K562 (cell line): Measurements from ENCODE around the gene ASB14. TPM values are rescaled to one million over a fixed set of nuclear protein-coding genes. Genes with fewer than 3 reads are reported as not detected.

ENCODE experiments used
- ATAC-seq: fragments of 200-7000 bp; cut with Tn5 transposase; 3 replicates; pipeline ENCODE4 v1.9.1; 2020; ENCODE audit warnings: moderate library complexity
- BruUV-seq: library from RNA; stranded (reverse); fragments of 400-500 nt; replicated peaks from 2 replicates; lab custom pipeline; 2021; lab: Mats Ljungman, UMichigan
- CTCF ChIA-PET: fragments of 300-600 bp; formaldehyde crosslinking; extraction: SDS; loops from one replicate; lab custom pipeline; 2021; ENCODE audit warnings: low intra/inter-chr PET ratio; lab: Yijun Ruan, JAX
- POLR2A ChIA-PET: fragments of 300-600, 350-650 bp; sonication (Branson Sonifier 250); formaldehyde crosslinking; extraction: SDS; loops from one replicate; lab custom pipeline; 2021; ENCODE audit warnings: antibody characterized with exemption, inconsistent platforms; lab: Yijun Ruan, JAX
- DNase-seq, 4 experiments: peaks; one replicate each; pipeline versions ENCODE4 v3.0.0 to v3.0.0-alpha.2; 2011 to 2018; ENCODE audit warnings: low spot score in 3 of 4, mixed read lengths in 3 of 4; ENCODE audit errors: extremely low read depth in 1 of 4
- FAIRE-seq: peaks from 2 replicates; lab custom pipeline; 2011; peaks lifted over from hg19 to GRCh38; lab: Jason Lieb, UNC
- H2AFZ ChIP-seq: 2 replicates; pipeline ENCODE4 v1.6.0; 2011; ENCODE audit warnings: low read depth, low read length, control low read depth, inconsistent platforms
- H3K27ac ChIP-seq: fragments of 200-600 bp; 3 replicates; pipeline ENCODE4 v1.8.0; 2011; ENCODE audit warnings: low read depth, mild to moderate bottlenecking, control low read depth, inconsistent platforms, low read length, moderate library complexity, mixed read lengths; ENCODE audit errors: extremely low read depth
- H3K27me3 ChIP-seq, 2 experiments: fragments of 300-600 bp in 1 of 2; 2 replicates in 1 of 2; 3 replicates in 1 of 2; pipeline versions ENCODE4 v1.6.0 to v1.8.0; 2011; ENCODE audit warnings: inconsistent platforms in 2 of 2, low read length in 2 of 2, mild to moderate bottlenecking in 1 of 2, mixed read lengths in 1 of 2, moderate library complexity in 1 of 2; ENCODE audit not compliant: control insufficient read depth in 2 of 2, insufficient read depth in 2 of 2
- H3K36me3 ChIP-seq: fragments of 300-600 bp; 3 replicates; pipeline ENCODE4 v1.8.0; 2011; ENCODE audit warnings: mild to moderate bottlenecking, low read length, inconsistent platforms; ENCODE audit not compliant: control insufficient read depth, insufficient read depth
- H3K4me1 ChIP-seq, 2 experiments: fragments of 200-600 bp in 1 of 2; replicated peaks in 1 of 2; 2 replicates in 1 of 2; 3 replicates in 1 of 2; pipeline versions ENCODE4 v1.5.1 to v1.8.0; 2011; ENCODE audit warnings: inconsistent platforms in 2 of 2, low read length in 2 of 2, mild to moderate bottlenecking in 1 of 2, mixed read lengths in 1 of 2, moderate library complexity in 1 of 2; ENCODE audit not compliant: control insufficient read depth in 2 of 2, insufficient read depth in 2 of 2
- H3K4me2 ChIP-seq: 2 replicates; pipeline ENCODE4 v1.6.1; 2011; ENCODE audit warnings: low read length, control low read depth, inconsistent platforms, mixed read lengths; ENCODE audit not compliant: insufficient read depth
- H3K4me3 ChIP-seq: fragments of 200-600 bp; sonication (generic), shearing (Covaris generic); 2 replicates; pipeline ENCODE4 v1.5.1; 2016; ENCODE audit warnings: control low read depth, inconsistent platforms
- H3K79me2 ChIP-seq: fragments of 200-600 bp; 3 replicates; pipeline ENCODE4 v1.8.0; 2011; ENCODE audit warnings: low read length, inconsistent platforms; ENCODE audit not compliant: control insufficient read depth, insufficient read depth
- H3K9ac ChIP-seq, 2 experiments: 2 replicates each; pipeline versions ENCODE4 v1.6.0 to v1.6.1; 2011; ENCODE audit warnings: low read depth in 2 of 2, low read length in 2 of 2, control low read depth in 1 of 2, inconsistent platforms in 1 of 2, mild to moderate bottlenecking in 1 of 2, mixed read lengths in 1 of 2; ENCODE audit not compliant: insufficient read depth in 1 of 2
- H3K9me1 ChIP-seq: one replicate; pipeline ENCODE4 v1.6.0; 2011; ENCODE audit warnings: inconsistent platforms, mild to moderate bottlenecking, low read length, moderate library complexity; ENCODE audit not compliant: control insufficient read depth, insufficient read depth
- H3K9me3 ChIP-seq: replicated peaks from 2 replicates; pipeline ENCODE4 v1.5.1; 2011; ENCODE audit warnings: low read depth, low read length, inconsistent platforms; ENCODE audit not compliant: control insufficient read depth, insufficient read depth
- H4K20me1 ChIP-seq: replicated peaks from 2 replicates; pipeline ENCODE4 v1.6.1; 2011; ENCODE audit warnings: low read length, inconsistent platforms, mixed read lengths; ENCODE audit not compliant: control insufficient read depth, insufficient read depth
- AFF4 ChIP-seq: sonication (generic); formaldehyde crosslinking; IDR thresholded peaks from 2 replicates; pipeline ENCODE4 v1.8.0; 2023; ENCODE audit warnings: mild to moderate bottlenecking, missing genetic modification reagents
- CCAR2 ChIP-seq: fragments of 200-400 bp; formaldehyde crosslinking; IDR thresholded peaks from 2 replicates; pipeline ENCODE4 v1.6.1; 2017; ENCODE audit warnings: mild to moderate bottlenecking, low read depth, low read length
- ILK ChIP-seq: fragments of 450-650 bp; IDR thresholded peaks from 2 replicates; pipeline ENCODE4 v1.6.1; 2016; ENCODE audit warnings: missing genetic modification characterization, low read depth, mild to moderate bottlenecking, missing compliant biosample characterization, moderate library complexity, borderline replicate concordance
- IRF1 ChIP-seq: sonication (generic); formaldehyde crosslinking; IDR thresholded peaks from 2 replicates; pipeline ENCODE4 v1.8.0; 2022; ENCODE audit warnings: missing genetic modification reagents, mild to moderate bottlenecking, borderline replicate concordance
- KDM1A ChIP-seq, 2 experiments: fragments of 450-650 bp; IDR thresholded peaks; 2 replicates each; pipeline ENCODE4 v1.6.1; 2016; ENCODE audit warnings: mild to moderate bottlenecking in 2 of 2
- KLF1 ChIP-seq: fragments of 450-650 bp; IDR thresholded peaks from 2 replicates; pipeline ENCODE4 v1.6.1; 2016; ENCODE audit warnings: missing genetic modification characterization, missing compliant biosample characterization
- KLF16 ChIP-seq: IDR thresholded peaks from 2 replicates; pipeline ENCODE4 v1.6.1; 2016; ENCODE audit warnings: antibody characterized with exemption
- KLF6 ChIP-seq: fragments of 250-450 bp; sonication (Bioruptor Pico); IDR thresholded peaks from 2 replicates; pipeline ENCODE4 v1.4.0; 2020; ENCODE audit warnings: mild to moderate bottlenecking, moderate library complexity, borderline replicate concordance
- MCM2 ChIP-seq: fragments of 450-650 bp; IDR thresholded peaks from 2 replicates; pipeline ENCODE4 v1.6.1; 2017; ENCODE audit warnings: low read depth, mild to moderate bottlenecking
- MTA1 ChIP-seq: fragments of 450-650 bp; IDR thresholded peaks from 2 replicates; pipeline ENCODE4 v1.6.1; 2017; ENCODE audit warnings: borderline replicate concordance
- SIN3A ChIP-seq, 2 experiments: fragments of 150-350 bp in 1 of 2; IDR thresholded peaks; 2 replicates each; pipeline ENCODE4 v1.6.1; 2011 to 2016; ENCODE audit warnings: borderline replicate concordance in 2 of 2, low read depth in 2 of 2, low read length in 2 of 2, mild to moderate bottlenecking in 2 of 2, moderate library complexity in 2 of 2; ENCODE audit not compliant: control insufficient read depth in 1 of 2
- SMAD1 ChIP-seq: fragments of 150-350 bp; IDR thresholded peaks from 2 replicates; pipeline ENCODE4 v1.6.1; 2014; ENCODE audit warnings: low read length, low read depth; ENCODE audit not compliant: partially characterized antibody
- SNIP1 ChIP-seq: fragments of 450-650 bp; IDR thresholded peaks from 2 replicates; pipeline ENCODE4 v1.7.1; 2017; ENCODE audit warnings: low read depth, mild to moderate bottlenecking
- TCF15 ChIP-seq: fragments of 250-450 bp; sonication (Bioruptor Pico); IDR thresholded peaks from 2 replicates; pipeline ENCODE4 v1.8.0; 2022; ENCODE audit warnings: moderate library complexity, mild to moderate bottlenecking, inconsistent platforms
- THRAP3 ChIP-seq: fragments of 450-650 bp; IDR thresholded peaks from 2 replicates; pipeline ENCODE4 v1.6.1; 2016; ENCODE audit warnings: mild to moderate bottlenecking, inconsistent platforms, borderline replicate concordance
- ZKSCAN3 ChIP-seq: fragments of 250-450 bp; sonication (Bioruptor Pico); IDR thresholded peaks from 2 replicates; pipeline ENCODE4 v1.4.0; 2020
- ZNF589 ChIP-seq: fragments of 200-800 bp; sonication (Bioruptor generic); IDR thresholded peaks from 2 replicates; pipeline ENCODE4 v1.6.1; 2016; ENCODE audit warnings: low read depth, missing genetic modification characterization, missing compliant biosample characterization
- ZNF79 ChIP-seq: fragments of 250-450 bp; sonication (Bioruptor Pico); IDR thresholded peaks from 2 replicates; pipeline ENCODE4 v1.4.0; 2020; ENCODE audit warnings: low read depth, mild to moderate bottlenecking, moderate library complexity
- WGBS: fragments of 100-300 bp; shearing (Covaris generic); methylation state at CpG from one replicate; pipeline ENCODE4 v1.1.6; 2016; ENCODE audit warnings: low coverage, mixed read lengths; ENCODE audit not compliant: insufficient coverage; ENCODE audit errors: missing lambda C conversion rate; 5-methylcytosine and 5-hydroxymethylcytosine counted together
- in situ Hi-C: fragments of 300-500 bp; cut with MboI; formaldehyde crosslinking; loops from 4 replicates; pipeline ENCODE4 v1.15.0; 2018; ENCODE audit warnings: inconsistent platforms, mixed read lengths
- intact Hi-C: fragments of 100-400 bp; cut with micrococcal nuclease; formaldehyde crosslinking; loops from 2 replicates; pipeline ENCODE4 v1.14.2; 2022
- polyA plus RNA-seq, 8 experiments: library from polyadenylated mRNA; depleted of rRNA in 4 of 8; stranded (reverse) in 5 of 8; unstranded in 3 of 8; fragments of >200 nt; fragmentation: Nextera tagmentation in 2 of 8; fragmentation: Illumina TruSeq in 1 of 8; extraction: Ambion mirVana in 2 of 8; extraction: Trizol in 1 of 8; gene quantifications; 2 replicates each; pipeline versions ENCODE4 v1.2.1 to v1.2.3, GENCODE V29; 2011 to 2014; ENCODE audit warnings: inconsistent platforms in 1 of 8, missing spikeins in 1 of 8
- total RNA-seq, 7 experiments: library from RNA; depleted of rRNA in 6 of 7; stranded (reverse); fragments of >200 nt in 6 of 7; fragmentation: Illumina TruSeq in 2 of 7; extraction: Trizol in 2 of 7; gene quantifications; 2 replicates each; pipeline versions ENCODE4 v1.2.1 to v1.2.3, GENCODE V29; 2011 to 2021; ENCODE audit warnings: low replicate concordance in 1 of 7

The ASB14 gene
- total and polyA plus RNA-seq, 9 of the 15 experiments (the other 6 are each of a cell fraction or from before 2014, with no cell fraction given) = 0.01 to 0.07 TPM; not detected in 7

DNA sequence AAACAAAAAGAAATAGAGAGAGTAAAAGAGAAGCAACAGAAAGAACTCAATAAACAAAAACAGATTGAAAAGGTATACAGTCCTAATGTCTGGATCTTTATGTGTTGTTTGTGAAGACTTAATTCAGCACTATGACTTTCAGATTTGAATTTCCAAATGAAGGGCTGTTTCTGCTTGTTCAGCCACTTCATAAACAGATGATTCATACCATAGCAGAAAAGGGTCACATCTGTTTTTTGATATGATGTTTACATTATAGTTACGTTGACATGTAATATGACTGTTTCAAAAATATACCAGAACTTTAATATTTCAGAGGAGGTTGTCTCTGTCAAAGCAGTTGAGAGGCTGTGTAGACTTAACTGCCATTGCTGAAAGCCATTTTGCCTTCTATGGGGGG, 24.1 kb downstream of the ASB14 start:
- Histone ChIP-seq H3K4me1 (no peaks in the 10 kb centered on the region), H3K27ac (no peak overlapping the region), H3K79me2 (no peaks in the 10 kb centered on the region), H4K20me1 (no peaks in the 10 kb centered on the region), H3K9me3 (no peaks in the 10 kb centered on the region), H3K4me2 (no peak overlapping the region), H3K9ac (no peak overlapping the region), H3K27me3 (no peaks in the 10 kb centered on the region), H2AFZ (no peak overlapping the region), H3K4me3 (no peak overlapping the region), H3K36me3 (peaks cover 6% of the 10 kb centered on the region; the same call in 1 of the 3 replicates), H3K9me1 (no peaks in the 10 kb centered on the region)
- TF ChIP-seq ZNF589 (CRISPR knock-in tag) (no peak), SIN3A (IDR thresholded peaks at IDR 0.05; ENCODE audit: borderline replicate concordance in 2 of 2, control insufficient read depth in 1 of 2, low read depth in 2 of 2, low read length in 2 of 2) (no peak), ZKSCAN3 (CRISPR knock-in tag) (no peak), MTA1 (no peak), KLF6 (CRISPR knock-in tag) (no peak), ILK (tag) (no peak), SNIP1 (no peak), MCM2 (no peak), KLF16 (no peak), AFF4 (CRISPR knock-in tag) (no peak), KDM1A (IDR thresholded peaks at IDR 0.05) (no peak), ZNF79 (no peak), IRF1 (no peak), CCAR2 (no peak), SMAD1 (no peak), KLF1 (no peak), THRAP3 (no peak), TCF15 (CRISPR knock-in tag) (no peak)
- POLR2A ChIA-PET = interaction anchor here (0.6 kb wide), 1 partner anchor 75 kb away, joined by 3 read pairs; no protein-coding TSS in a partner anchor
- ATAC-seq = no peak
- BruUV-seq = no TSS peak
- intact Hi-C loops (no loop called here), in situ Hi-C loops (no loop called here)
- 71% methylated on average over 1 of the region's 1 CpG for WGBS
- FAIRE-seq = no peak
- CTCF ChIA-PET = no interaction called here
- DNase-seq = no peak
